Activated CD4-positive, alpha-beta T cell treated with anti-CD3 and anti-CD28 coated beads, Interleukin-2, amount 50 U/mL, for 48 hours (primary cell): ENCODE data around the gene GAS2L3.
A peak's percentile ranks its signal among the peaks of the same experiment; 100 is the strongest.
"Not testable (repeated sequence)": the region's sequence is repeated elsewhere in the genome, so short reads cannot be mapped to it uniquely, and the experiment has no call there.

Source experiments
- DNase-seq, 2 experiments: peaks; one replicate each; pipeline ENCODE4 v3.0.0-alpha.2; 2020

The GAS2L3 gene

GRCh38 chr12:100573292-100574186 lies at the start of gene GAS2L3:
Gene GAS2L3 (plus strand): TSS chr12:100573684. CDS start chr12:100594905, 21,221 bp downstream.
- DNase-seq = peak; percentile 63 to 71

GRCh38 chr12:100528034-100528433 lies 45.5 kb upstream of the GAS2L3 start:
- DNase-seq = no peak

GRCh38 chr12:100528471-100529127 lies 44.9 kb upstream of the GAS2L3 start:
- DNase-seq = no peak

GRCh38 chr12:100529756-100530350 lies 43.6 kb upstream of the GAS2L3 start:
- DNase-seq = no peak

- no peak for DNase-seq
These were observed 40.1 kb upstream of the GAS2L3 start for GRCh38 chr12:100533376-100533775.

GRCh38 chr12:100534625-100535227 lies 38.8 kb upstream of the GAS2L3 start:
- no peak for DNase-seq

- DNase-seq = peak; percentile 14 to 20
These were observed 34.3 kb upstream of the GAS2L3 start for GRCh38 chr12:100539202-100539601.

GRCh38 chr12:100544165-100544564 lies 29.3 kb upstream of the GAS2L3 start:
- DNase-seq = no peak

- no peak for DNase-seq
These were observed 28.4 kb upstream of the GAS2L3 start for GRCh38 chr12:100545092-100545491.

GRCh38 chr12:100553936-100554335 lies 19.5 kb upstream of the GAS2L3 start:
- DNase-seq = no peak

- DNase-seq = no peak
These were observed 18.8 kb upstream of the GAS2L3 start for GRCh38 chr12:100554608-100555077.

GRCh38 chr12:100555722-100556121 lies 17.8 kb upstream of the GAS2L3 start:
- DNase-seq = no peak

GRCh38 chr12:100557357-100557756 lies 16.1 kb upstream of the GAS2L3 start:
- no peak for DNase-seq

GRCh38 chr12:100559261-100559660 lies 14.2 kb upstream of the GAS2L3 start:
- not testable (repeated sequence) for DNase-seq

- DNase-seq = no peak
These were observed 9.4 kb upstream of the GAS2L3 start for GRCh38 chr12:100564090-100564489.

- no peak for DNase-seq
These were observed 8.5 kb upstream of the GAS2L3 start for GRCh38 chr12:100564905-100565467.

- DNase-seq = no peak
These were observed 7.4 kb upstream of the GAS2L3 start for GRCh38 chr12:100565987-100566545.

- no peak for DNase-seq
These were observed 6.4 kb upstream of the GAS2L3 start for GRCh38 chr12:100566887-100567637.

GRCh38 chr12:100567945-100568344 lies 5.5 kb upstream of the GAS2L3 start:
- no peak for DNase-seq

- DNase-seq = no peak
These were observed 1.3 kb upstream of the GAS2L3 start for GRCh38 chr12:100572184-100572583.

GRCh38 chr12:100574187-100575074 lies 947 bp downstream of the GAS2L3 start:
- no peak for DNase-seq
